CD4-positive, alpha-beta memory T cell (primary cell): ENCODE data around the gene CEL. TPM values are rescaled to one million over a fixed set of nuclear protein-coding genes. Genes with fewer than 3 reads are reported as not detected.
"Not testable (repeated sequence)": the region's sequence is repeated elsewhere in the genome, so short reads cannot be mapped to it uniquely, and the experiment has no call there.

Source experiments
- CTCF ChIA-PET: fragments of 350-600 bp; sonication (Branson Sonifier 250); formaldehyde crosslinking; loops from one replicate; lab custom pipeline; 2021; ENCODE audit warnings: inconsistent platforms; ENCODE audit not compliant: partially characterized antibody; lab: Charles Lee
- POLR2A ChIA-PET: fragments of 350-600 bp; sonication (Branson Sonifier 250); formaldehyde crosslinking; loops from one replicate; lab custom pipeline; 2021; ENCODE audit not compliant: partially characterized antibody; lab: Charles Lee
- DNase-seq, 5 donors: peaks; one replicate each; pipeline versions ENCODE4 v3.0.0 to v3.0.0-alpha.2; 2020 to 2022; ENCODE audit warnings: mixed read lengths in 1 of 5
- H3K27ac ChIP-seq: one replicate; pipeline ENCODE4 v1.7.0; 2013; ENCODE audit warnings: low read depth, low read length
- H3K27me3 ChIP-seq: 2 replicates; pipeline ENCODE4 v1.7.0; 2013; ENCODE audit warnings: mild to moderate bottlenecking, low read length, moderate library complexity; ENCODE audit not compliant: insufficient read depth
- H3K36me3 ChIP-seq: 2 replicates; pipeline ENCODE4 v1.7.0; 2013; ENCODE audit warnings: mild to moderate bottlenecking, low read length, moderate library complexity; ENCODE audit not compliant: insufficient read depth
- H3K4me1 ChIP-seq: 2 replicates; pipeline ENCODE4 v1.7.0; 2013; ENCODE audit warnings: mild to moderate bottlenecking, low read length, moderate library complexity; ENCODE audit not compliant: insufficient read depth
- H3K4me3 ChIP-seq, 2 donors: one replicate each; pipeline ENCODE4 v1.7.0; 2013; ENCODE audit warnings: low read length in 2 of 2, mild to moderate bottlenecking in 1 of 2
- H3K9me3 ChIP-seq, 2 donors: one replicate each; pipeline ENCODE4 v1.7.0; 2013; ENCODE audit warnings: low read length in 2 of 2, control low read depth in 1 of 2; ENCODE audit not compliant: control insufficient read depth in 1 of 2
- H3K27ac Mint-ChIP-seq, 7 donors: one replicate each; pipeline ENCODE4 v1.8.0; 2020 to 2021; ENCODE audit warnings: mixed read lengths in 7 of 7, mild to moderate bottlenecking in 6 of 7, inconsistent platforms in 3 of 7, moderate library complexity in 3 of 7
- H3K27me3 Mint-ChIP-seq, 2 donors: one replicate each; pipeline ENCODE4 v1.8.0; 2020 to 2021; ENCODE audit warnings: mixed read lengths in 2 of 2
- H3K36me3 Mint-ChIP-seq, 2 donors: one replicate each; pipeline ENCODE4 v1.8.0; 2020 to 2021; ENCODE audit warnings: mixed read lengths in 2 of 2, inconsistent platforms in 1 of 2, mild to moderate bottlenecking in 1 of 2
- H3K4me1 Mint-ChIP-seq, 4 donors: one replicate each; pipeline ENCODE4 v1.8.0; 2020 to 2021; ENCODE audit warnings: mixed read lengths in 4 of 4, mild to moderate bottlenecking in 1 of 4
- H3K4me3 Mint-ChIP-seq, 8 donors: one replicate each; pipeline ENCODE4 v1.8.0; 2020 to 2021; ENCODE audit warnings: mixed read lengths in 8 of 8, mild to moderate bottlenecking in 7 of 8, moderate library complexity in 6 of 8, inconsistent platforms in 3 of 8
- H3K9me3 Mint-ChIP-seq, 8 donors: one replicate each; pipeline ENCODE4 v1.8.0; 2020 to 2021; ENCODE audit warnings: mixed read lengths in 8 of 8, mild to moderate bottlenecking in 5 of 8, inconsistent platforms in 3 of 8, moderate library complexity in 1 of 8
- intact Hi-C: fragments of 100-400 bp; cut with micrococcal nuclease; formaldehyde crosslinking; loops from one replicate; pipeline ENCODE4 v1.15.1; 2023
- polyA plus RNA-seq, 2 donors: library from polyadenylated mRNA; unstranded; fragments of 300-500 nt; fragmentation: Illumina TruSeq; gene quantifications; one replicate each; pipeline ENCODE4 v1.2.3, GENCODE V29; 2021
- total RNA-seq, 2 experiments: library from RNA; stranded (reverse); gene quantifications; one replicate each; pipeline ENCODE4 v1.2.3, GENCODE V29; 2021

Gene CEL
- total and polyA plus RNA-seq, 4 experiments from 2014 or later = 0.15 to 1.6 (median 1.2) TPM; not detected in 1

DNA sequence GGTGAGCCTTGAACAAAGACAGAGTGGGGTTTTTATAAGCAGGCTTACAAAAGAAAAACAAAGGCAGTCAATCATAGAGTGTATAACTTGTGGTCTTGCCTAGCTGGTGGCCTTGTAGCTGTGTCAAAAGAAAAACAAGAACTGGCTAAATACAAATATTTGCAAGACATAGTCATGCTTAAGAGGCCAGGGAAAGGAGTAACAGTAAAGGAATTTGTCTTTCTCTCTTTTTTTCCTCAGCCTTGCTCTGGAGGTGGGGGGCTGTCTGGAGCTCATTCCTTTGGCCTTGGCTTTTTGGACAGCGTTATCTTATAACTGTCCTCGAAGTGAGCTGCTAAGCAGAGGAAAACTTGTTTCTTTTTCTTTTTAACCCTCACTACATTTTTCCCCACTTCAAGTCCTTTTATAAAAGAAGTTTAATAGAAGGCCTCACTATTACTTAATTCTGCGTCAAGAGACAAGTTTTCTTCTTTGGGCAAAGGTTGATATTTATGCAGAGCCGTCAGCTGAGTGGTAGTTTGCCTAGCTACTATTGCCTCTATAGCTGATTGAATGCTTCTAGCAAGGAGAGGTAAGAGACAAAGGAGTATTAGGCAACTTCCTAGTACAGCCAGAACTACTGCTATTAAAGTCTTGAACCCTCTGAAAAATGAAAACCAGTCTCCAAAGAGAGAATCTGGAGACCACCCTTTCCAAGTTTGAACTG, 14.3 kb downstream of the CEL start:
- no peak for DNase-seq
- H3K36me3 ChIP-seq = no peaks in the 10 kb centered on the region
- no peaks in the 10 kb centered on the region for H3K9me3 ChIP-seq
- Mint-ChIP-seq H3K27ac (no peak overlapping the region), H3K36me3 (no peaks in the 10 kb centered on the region), H3K27me3 (peaks cover 0 to 4% of the 10 kb centered on the region in 2 donors), H3K9me3 (no peaks in the 10 kb centered on the region), H3K4me3 (no peak overlapping the region), H3K4me1 (no peaks in the 10 kb centered on the region)
- no peaks in the 10 kb centered on the region for H3K27me3 ChIP-seq
- ChIA-PET CTCF (interaction anchor here (0.7 kb wide), 1 partner anchor 54 kb away, joined by 5 read pairs; no protein-coding TSS in a partner anchor), POLR2A (interaction anchor here (0.8 kb wide), 1 partner anchor 51 kb away, joined by 3 read pairs; no protein-coding TSS in a partner anchor)
- intact Hi-C loops = no loop called here
- no peaks in the 10 kb centered on the region for H3K4me1 ChIP-seq
- H3K27ac ChIP-seq = no peak overlapping the region
- H3K4me3 ChIP-seq = no peak overlapping the region

DNA sequence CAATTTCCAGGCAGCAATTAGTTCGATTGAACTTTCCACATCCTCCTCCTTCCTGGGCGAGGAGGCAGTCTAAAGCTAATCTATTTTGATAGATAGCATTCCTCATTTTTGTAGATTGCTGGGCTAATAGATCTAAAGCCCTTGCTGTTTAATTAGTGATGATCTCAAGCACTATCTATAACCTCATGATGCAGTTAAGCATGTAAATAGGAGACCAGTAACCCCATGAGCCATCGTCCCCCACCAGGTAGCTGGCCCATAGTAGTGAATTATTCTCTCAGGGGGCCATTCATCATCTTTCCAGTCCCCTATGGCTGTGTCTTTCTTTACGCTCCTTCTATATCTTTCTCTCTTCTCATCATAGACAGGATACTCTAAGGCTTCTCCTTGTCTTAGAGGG, 14.9 kb downstream of the CEL start:
- Histone ChIP-seq H3K27ac (no peak overlapping the region), H3K27me3 (no peaks in the 10 kb centered on the region), H3K4me1 (no peaks in the 10 kb centered on the region), H3K4me3 (no peak overlapping the region), H3K9me3 (no peaks in the 10 kb centered on the region), H3K36me3 (no peaks in the 10 kb centered on the region)
- no peak for DNase-seq
- intact Hi-C loops = no loop called here
- Mint-ChIP-seq H3K4me1 (no peaks in the 10 kb centered on the region), H3K36me3 (no peaks in the 10 kb centered on the region), H3K4me3 (no peak overlapping the region), H3K27ac (no peak overlapping the region), H3K27me3 (peaks cover 0 to 4% of the 10 kb centered on the region in 2 donors), H3K9me3 (no peaks in the 10 kb centered on the region)
- ChIA-PET CTCF (no interaction called here), POLR2A (no interaction called here)

DNA sequence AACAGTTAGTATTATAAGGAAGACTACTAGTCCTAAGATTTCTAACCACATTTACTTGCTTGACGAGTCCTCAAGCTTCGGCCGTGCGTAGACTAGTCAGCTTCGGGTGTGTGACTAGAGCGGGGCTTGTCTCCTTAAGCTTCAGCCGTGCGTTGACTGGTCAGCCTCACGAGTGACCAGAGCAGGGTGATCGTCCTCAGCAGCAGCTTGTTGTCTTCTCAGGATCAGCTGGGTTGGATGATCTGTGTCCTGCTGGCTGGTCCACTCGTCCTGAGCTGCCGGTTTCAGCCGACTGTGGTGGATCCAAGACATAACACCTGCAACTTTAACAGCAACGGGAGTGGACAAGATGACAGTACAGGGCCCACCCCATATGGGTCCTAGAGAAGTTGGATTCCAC, 16.7 kb downstream of the CEL start:
- no peak for DNase-seq
- ChIA-PET CTCF (no interaction called here), POLR2A (no interaction called here)
- no peaks in the 10 kb centered on the region for H3K4me1 Mint-ChIP-seq
- Histone ChIP-seq H3K4me1 (no peaks in the 10 kb centered on the region), H3K4me3 (no peak overlapping the region), H3K27ac (no peak overlapping the region), H3K36me3 (no peaks in the 10 kb centered on the region), H3K9me3 (no peaks in the 10 kb centered on the region), H3K27me3 (no peaks in the 10 kb centered on the region)
- H3K9me3 Mint-ChIP-seq = no peaks in the 10 kb centered on the region
- H3K4me3 Mint-ChIP-seq = no peak overlapping the region
- intact Hi-C loops = no loop called here
- no peak overlapping the region for H3K27ac Mint-ChIP-seq
- peaks cover 0 to 4% of the 10 kb centered on the region in 2 donors for H3K27me3 Mint-ChIP-seq
- H3K36me3 Mint-ChIP-seq = no peaks in the 10 kb centered on the region

DNA sequence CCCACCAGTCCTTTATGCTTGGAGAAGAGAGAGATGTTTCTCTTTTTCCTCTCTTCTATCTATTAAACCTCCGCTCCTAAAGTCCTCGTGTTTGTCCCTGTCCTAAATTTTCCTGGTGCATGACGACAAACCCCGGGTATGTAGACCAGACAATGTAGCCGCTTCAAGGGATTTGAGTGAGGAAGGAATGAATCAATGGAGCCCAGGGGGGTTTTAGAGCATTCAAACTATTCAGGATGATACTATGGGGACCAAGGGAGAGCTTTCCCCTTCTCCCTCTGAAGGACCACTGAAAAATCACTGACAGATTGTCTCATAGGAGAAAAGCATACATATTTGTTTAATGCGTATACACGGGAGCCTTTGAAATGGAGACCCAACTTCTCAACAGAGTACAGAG, 18.4 kb downstream of the CEL start:
- no peak for DNase-seq
- ChIA-PET CTCF (interaction anchor here (1.1 kb wide), 1 partner anchor 64 kb away, joined by 3 read pairs; no protein-coding TSS in a partner anchor), POLR2A (no interaction called here)
- Histone ChIP-seq H3K27ac (no peak overlapping the region), H3K9me3 (no peaks in the 10 kb centered on the region), H3K4me1 (no peaks in the 10 kb centered on the region), H3K36me3 (no peaks in the 10 kb centered on the region), H3K27me3 (no peaks in the 10 kb centered on the region), H3K4me3 (no peak overlapping the region)
- no peaks in the 10 kb centered on the region for H3K4me1 Mint-ChIP-seq
- no peaks in the 10 kb centered on the region for H3K9me3 Mint-ChIP-seq
- intact Hi-C loops = no loop called here
- no peak overlapping the region for H3K4me3 Mint-ChIP-seq
- H3K27me3 Mint-ChIP-seq = peaks cover 0 to 4% of the 10 kb centered on the region in 2 donors
- H3K27ac Mint-ChIP-seq = no peak overlapping the region
- no peaks in the 10 kb centered on the region for H3K36me3 Mint-ChIP-seq

DNA sequence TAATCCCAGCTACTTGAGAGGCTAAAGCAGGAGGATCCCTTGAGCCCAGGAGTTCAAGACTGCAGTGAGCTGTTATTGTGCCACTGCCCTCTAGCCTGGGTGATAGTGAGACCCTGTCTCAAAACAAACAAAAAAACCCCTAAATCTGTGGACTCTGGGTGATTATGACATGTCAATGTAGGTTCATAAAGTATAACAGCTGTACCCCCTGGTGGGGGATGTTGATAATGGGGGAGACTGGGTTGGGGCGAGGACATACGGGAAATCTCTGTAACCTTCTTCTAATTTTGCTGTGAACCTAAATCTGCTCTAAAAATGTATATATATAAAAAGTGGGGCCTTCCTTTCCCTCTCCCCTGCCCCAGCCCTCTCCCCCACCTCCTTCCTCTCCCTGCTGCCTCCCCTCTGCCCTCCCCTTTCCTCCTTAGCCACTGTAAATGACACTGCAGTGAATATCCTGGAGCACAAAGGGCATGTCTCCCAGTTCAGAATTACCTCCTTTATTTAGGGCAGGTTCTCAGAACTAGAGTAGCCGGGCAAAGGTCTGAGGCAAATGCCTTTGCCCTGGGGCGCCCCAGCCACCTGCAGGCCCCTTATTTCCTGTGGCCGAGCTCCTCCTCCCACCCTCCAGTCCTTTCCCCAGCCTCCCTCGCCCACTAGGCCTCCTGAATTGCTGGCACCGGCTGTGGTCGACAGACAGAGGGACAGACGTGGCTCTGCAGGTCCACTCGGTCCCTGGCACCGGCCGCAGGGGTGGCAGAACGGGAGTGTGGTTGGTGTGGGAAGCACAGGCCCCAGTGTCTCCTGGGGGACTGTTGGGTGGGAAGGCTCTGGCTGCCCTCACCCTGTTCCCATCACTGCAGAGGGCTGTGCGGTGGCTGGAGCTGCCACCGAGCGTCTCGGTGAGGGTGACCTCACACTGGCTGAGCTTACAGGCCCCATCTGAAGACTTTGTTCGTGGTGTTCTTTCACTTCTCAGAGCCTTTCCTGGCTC, 19.3 kb downstream of the CEL start:
- CTCF ChIA-PET = interaction anchor here (1.1 kb wide), 1 partner anchor 63 kb away, joined by 3 read pairs; no protein-coding TSS in a partner anchor
- H3K9me3 Mint-ChIP-seq, H3K4me1 Mint-ChIP-seq, H3K36me3 ChIP-seq, H3K4me3 Mint-ChIP-seq, intact Hi-C loops, H3K27me3 ChIP-seq, H3K36me3 Mint-ChIP-seq, H3K9me3 ChIP-seq, H3K27ac ChIP-seq, H3K27me3 Mint-ChIP-seq, DNase-seq, POLR2A ChIA-PET, H3K27ac Mint-ChIP-seq, H3K4me1 ChIP-seq, H3K4me3 ChIP-seq: not testable (repeated sequence)

DNA sequence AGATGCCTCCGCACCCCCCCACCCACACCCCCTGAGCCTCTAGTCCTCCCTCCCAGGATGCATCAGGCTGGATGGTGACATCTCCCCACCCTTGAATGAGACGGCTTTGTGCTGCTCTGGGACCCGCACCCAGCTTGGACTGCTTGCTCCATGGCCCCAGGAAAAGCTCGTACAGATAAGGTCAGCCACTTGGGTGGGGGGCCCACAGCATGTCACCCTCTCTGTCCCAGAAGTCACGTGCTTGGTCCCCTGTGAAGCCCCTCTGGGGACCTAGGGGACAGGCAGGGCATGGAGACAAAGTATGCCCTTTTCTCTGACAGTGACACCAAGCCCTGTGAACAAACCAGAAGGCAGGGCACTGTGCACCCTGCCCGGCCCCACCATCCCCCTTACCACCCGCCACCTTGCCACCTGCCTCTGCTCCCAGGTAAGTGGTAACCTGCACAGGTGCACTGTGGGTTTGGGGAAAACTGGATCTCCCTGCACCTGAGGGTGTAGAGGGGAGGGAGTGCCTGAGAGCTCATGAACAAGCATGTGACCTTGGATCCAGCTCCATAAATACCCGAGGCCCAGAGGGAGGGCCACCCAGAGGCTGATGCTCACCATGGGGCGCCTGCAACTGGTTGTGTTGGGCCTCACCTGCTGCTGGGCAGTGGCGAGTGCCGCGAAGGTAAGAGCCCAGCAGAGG, 20.3 kb downstream of the CEL start:
- H3K27ac ChIP-seq, H3K4me1 Mint-ChIP-seq, H3K36me3 Mint-ChIP-seq, H3K4me3 ChIP-seq, H3K9me3 ChIP-seq, intact Hi-C loops, H3K27me3 ChIP-seq, DNase-seq, CTCF ChIA-PET, H3K4me1 ChIP-seq, H3K9me3 Mint-ChIP-seq, H3K27ac Mint-ChIP-seq, H3K4me3 Mint-ChIP-seq, POLR2A ChIA-PET, H3K36me3 ChIP-seq, H3K27me3 Mint-ChIP-seq: not testable (repeated sequence)

DNA sequence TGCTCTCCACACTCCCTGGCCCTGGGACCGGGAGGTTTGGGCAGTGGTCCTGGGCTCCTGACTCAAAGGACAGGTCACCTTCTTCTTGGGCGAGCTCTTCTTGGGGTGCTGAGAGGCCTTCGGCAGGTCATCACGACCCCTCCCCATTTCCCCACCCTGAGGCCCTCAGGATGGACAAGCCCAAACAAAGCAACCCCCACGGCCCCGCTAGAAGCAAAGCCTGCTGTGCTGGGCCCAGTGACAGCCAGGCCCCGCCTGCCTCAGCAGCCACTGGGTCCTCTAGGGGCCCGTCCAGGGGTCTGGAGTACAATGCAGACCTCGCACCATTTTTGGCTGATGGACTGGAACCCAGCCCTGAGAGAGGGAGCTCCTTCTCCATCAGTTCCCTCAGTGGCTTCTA, 21.9 kb downstream of the CEL start:
- not testable (repeated sequence) for DNase-seq, H3K27me3 Mint-ChIP-seq, H3K4me3 Mint-ChIP-seq

More for the DNA sequence above, 21.9 kb downstream of the CEL start:
- H3K4me1 ChIP-seq, H3K27ac ChIP-seq, H3K4me1 Mint-ChIP-seq, H3K36me3 ChIP-seq, H3K27me3 ChIP-seq, H3K9me3 Mint-ChIP-seq, H3K27ac Mint-ChIP-seq, H3K36me3 Mint-ChIP-seq, H3K9me3 ChIP-seq, CTCF ChIA-PET, intact Hi-C loops, H3K4me3 ChIP-seq, POLR2A ChIA-PET: not testable (repeated sequence)
